HepG2 (cell line): ENCODE measurements around the gene CENPE. TPM values are rescaled to one million over a fixed set of nuclear protein-coding genes. Genes with fewer than 3 reads are reported as not detected.

Experiments used
- AGO2 ChIP-seq: fragments of 200-400 bp; formaldehyde crosslinking; optimal IDR thresholded peaks from 2 replicates; pipeline ENCODE3; 2017; ENCODE audit warnings: mild to moderate bottlenecking, low read depth, low read length, moderate library complexity
- DNMT1 ChIP-seq: sonication (generic); formaldehyde crosslinking; IDR thresholded peaks from 2 replicates; pipeline ENCODE4 v1.5.1; 2020; ENCODE audit warnings: mild to moderate bottlenecking, missing genetic modification reagents
- FOSL2 ChIP-seq: sonication (generic); formaldehyde crosslinking; IDR thresholded peaks from 2 replicates; pipeline ENCODE4 v1.4.0; 2020; ENCODE audit warnings: missing genetic modification reagents
- FOXC1 ChIP-seq: sonication (generic); formaldehyde crosslinking; IDR thresholded peaks from 2 replicates; pipeline ENCODE4 v1.8.0; 2022; ENCODE audit warnings: mild to moderate bottlenecking, missing genetic modification reagents, borderline replicate concordance
- HDAC1 ChIP-seq: sonication (generic); formaldehyde crosslinking; IDR thresholded peaks from 2 replicates; pipeline ENCODE4 v1.5.1; 2020; ENCODE audit warnings: mild to moderate bottlenecking, missing genetic modification reagents
- HOXA3 ChIP-seq: sonication (generic); formaldehyde crosslinking; IDR thresholded peaks from 2 replicates; pipeline ENCODE4 v1.5.0; 2020; ENCODE audit warnings: missing genetic modification reagents
- IKZF4 ChIP-seq: sonication (generic); formaldehyde crosslinking; IDR thresholded peaks from 2 replicates; pipeline ENCODE4 v1.5.1; 2020; ENCODE audit warnings: borderline replicate concordance, mild to moderate bottlenecking, low read depth, missing genetic modification reagents; ENCODE audit errors: not compliant biosample characterization
- IKZF5 ChIP-seq: IDR thresholded peaks from 2 replicates; pipeline ENCODE4 v1.6.1; 2018; ENCODE audit warnings: missing genetic modification reagents, mild to moderate bottlenecking, missing compliant biosample characterization
- MATR3 ChIP-seq: sonication (generic); formaldehyde crosslinking; IDR thresholded peaks from 2 replicates; pipeline ENCODE4 v1.4.0; 2020; ENCODE audit warnings: missing genetic modification reagents
- MXI1 ChIP-seq: IDR thresholded peaks from 3 replicates; pipeline ENCODE4 v1.6.1; 2012; ENCODE audit warnings: low read depth, low read length, inconsistent platforms, borderline replicate concordance
- RARA ChIP-seq: IDR thresholded peaks from 2 replicates; pipeline ENCODE4 v1.6.1; 2016; ENCODE audit warnings: missing genetic modification reagents, missing compliant biosample characterization
- RFX5 ChIP-seq: IDR thresholded peaks from 2 replicates; pipeline ENCODE4 v1.6.1; 2011; ENCODE audit warnings: low read depth, low read length, improper control_type of control experiment
- SMAD9 ChIP-seq: sonication (generic); formaldehyde crosslinking; IDR thresholded peaks from 2 replicates; pipeline ENCODE4 v1.5.1; 2020; ENCODE audit warnings: mild to moderate bottlenecking, missing genetic modification reagents
- TBL1XR1 ChIP-seq: fragments of 150-350 bp; IDR thresholded peaks from 2 replicates; pipeline ENCODE4 v1.6.1; 2014; ENCODE audit warnings: borderline replicate concordance, low read length; ENCODE audit not compliant: partially characterized antibody
- YEATS2 ChIP-seq: sonication (generic); formaldehyde crosslinking; IDR thresholded peaks from 2 replicates; pipeline ENCODE4 v1.4.0; 2020; ENCODE audit warnings: missing genetic modification reagents, borderline replicate concordance
- ZNF224 ChIP-seq: sonication (generic); formaldehyde crosslinking; IDR thresholded peaks from 2 replicates; pipeline ENCODE4 v1.5.0; 2020; ENCODE audit warnings: mild to moderate bottlenecking, missing genetic modification reagents
- ZNF317 ChIP-seq: sonication (generic); formaldehyde crosslinking; IDR thresholded peaks from 2 replicates; pipeline ENCODE4 v1.5.0; 2020; ENCODE audit warnings: mild to moderate bottlenecking, missing genetic modification reagents
- ZNF841 ChIP-seq: sonication (generic); formaldehyde crosslinking; IDR thresholded peaks from 2 replicates; pipeline ENCODE4 v1.8.1; 2023; ENCODE audit warnings: missing genetic modification reagents, borderline replicate concordance
- polyA plus RNA-seq, 8 experiments: library from polyadenylated mRNA; depleted of rRNA in 3 of 8; stranded (reverse) in 7 of 8; unstranded in 1 of 8; fragments of >200 nt; fragmentation: Illumina TruSeq in 4 of 8; extraction: Trizol in 4 of 8; gene quantifications; 2 replicates each; pipeline versions ENCODE4 v1.2.1 to v1.2.3, GENCODE V29; 2011 to 2016; ENCODE audit warnings: low read depth in 4 of 8, missing spikeins in 1 of 8, mixed read lengths in 1 of 8; ENCODE audit not compliant: insufficient read depth in 1 of 8
- total RNA-seq, 5 experiments: library from RNA; depleted of rRNA; stranded (reverse); fragments of >200 nt; fragmentation: Illumina TruSeq; extraction: Trizol; gene quantifications; 2 replicates each; pipeline ENCODE4 v1.2.3, GENCODE V29; 2016; ENCODE audit warnings: low read depth in 1 of 5
- TF ChIP-seq, protein P1 (sequence below), 2 experiments: sonication (generic) in 1 of 2; formaldehyde crosslinking in 1 of 2; IDR thresholded peaks; 2 replicates each; pipeline versions ENCODE4 v1.6.1 to v1.9.0; 2014 to 2022; ENCODE audit warnings: antibody characterized with exemption in 1 of 2, borderline replicate concordance in 1 of 2, inconsistent platforms in 1 of 2, low read depth in 1 of 2, missing genetic modification reagents in 1 of 2
- TF ChIP-seq, protein P2 (sequence below): sonication (generic); formaldehyde crosslinking; IDR thresholded peaks from 2 replicates; pipeline ENCODE4 v1.4.0; 2020; ENCODE audit warnings: mild to moderate bottlenecking, missing genetic modification reagents

The CENPE gene
- total and polyA plus RNA-seq, 2 of the 13 experiments (the other 11 are each of a cell fraction or from before 2014, with no cell fraction given): 2.1 to 19.8 TPM

DNA sequence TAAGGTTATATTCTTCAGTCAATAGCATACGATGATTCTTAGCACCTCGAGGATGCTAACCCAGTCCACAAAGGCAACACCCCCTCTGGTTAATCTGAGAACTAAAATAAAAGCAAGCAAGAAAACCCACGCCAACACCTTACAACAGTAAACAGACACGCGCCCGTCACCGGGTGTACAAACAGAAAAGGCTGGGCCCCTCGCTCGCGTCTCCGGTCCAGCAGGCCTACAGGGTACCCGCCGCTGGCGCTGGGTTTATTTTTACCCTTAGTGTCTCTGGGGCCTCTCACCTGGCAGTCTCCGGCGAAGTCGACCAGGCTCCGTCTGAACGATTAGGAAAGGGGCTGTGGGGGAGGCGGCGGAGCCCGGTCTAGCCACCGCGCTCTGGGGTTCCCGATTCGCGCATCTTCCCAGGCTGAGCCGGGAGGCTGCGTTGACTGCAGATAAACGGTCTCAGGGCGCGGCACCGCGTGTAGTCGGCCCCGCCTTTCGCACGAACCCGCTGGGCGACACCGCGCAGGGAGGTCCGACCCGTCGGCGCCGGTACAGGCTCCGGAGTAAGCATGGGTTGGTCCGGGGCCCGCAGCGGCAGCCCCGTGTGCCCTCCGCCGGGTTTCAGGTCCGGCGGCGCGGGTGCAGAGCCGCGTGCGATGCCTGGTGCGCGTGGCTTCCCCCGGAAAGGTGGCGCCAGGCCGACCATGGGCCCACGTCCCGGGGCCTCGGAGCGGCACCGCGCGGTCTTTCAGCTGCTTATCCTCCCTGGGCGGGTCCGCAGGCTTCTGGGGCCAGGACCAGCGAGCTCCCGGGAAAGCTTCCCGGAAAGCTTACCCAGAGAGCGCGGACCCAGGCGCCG, 122.0 kb downstream of the CENPE start (continued):
- no peak; the same call in 1 of the 2 replicates for TF ChIP-seq FOXC1 (CRISPR knock-in tag)
- TF ChIP-seq RARA (CRISPR knock-in tag): peak; percentile 21; the same call in 1 of the 2 replicates
- TF ChIP-seq YEATS2 (CRISPR knock-in tag): no peak
- peak; percentile 16 for TF ChIP-seq TBL1XR1
- no peak for TF ChIP-seq IKZF4 (CRISPR knock-in tag)
- TF ChIP-seq IKZF5 (CRISPR knock-in tag): 0 out of 2 replicates have a peak, but pooled peaks have one; percentile 34
- peak; percentile 28; the same call in 1 of the 3 replicates for TF ChIP-seq MXI1
- no peak for TF ChIP-seq SMAD9
- no peak for TF ChIP-seq RFX5
- TF ChIP-seq FOSL2 (CRISPR knock-in tag): no peak
- TF ChIP-seq, protein P1, sequence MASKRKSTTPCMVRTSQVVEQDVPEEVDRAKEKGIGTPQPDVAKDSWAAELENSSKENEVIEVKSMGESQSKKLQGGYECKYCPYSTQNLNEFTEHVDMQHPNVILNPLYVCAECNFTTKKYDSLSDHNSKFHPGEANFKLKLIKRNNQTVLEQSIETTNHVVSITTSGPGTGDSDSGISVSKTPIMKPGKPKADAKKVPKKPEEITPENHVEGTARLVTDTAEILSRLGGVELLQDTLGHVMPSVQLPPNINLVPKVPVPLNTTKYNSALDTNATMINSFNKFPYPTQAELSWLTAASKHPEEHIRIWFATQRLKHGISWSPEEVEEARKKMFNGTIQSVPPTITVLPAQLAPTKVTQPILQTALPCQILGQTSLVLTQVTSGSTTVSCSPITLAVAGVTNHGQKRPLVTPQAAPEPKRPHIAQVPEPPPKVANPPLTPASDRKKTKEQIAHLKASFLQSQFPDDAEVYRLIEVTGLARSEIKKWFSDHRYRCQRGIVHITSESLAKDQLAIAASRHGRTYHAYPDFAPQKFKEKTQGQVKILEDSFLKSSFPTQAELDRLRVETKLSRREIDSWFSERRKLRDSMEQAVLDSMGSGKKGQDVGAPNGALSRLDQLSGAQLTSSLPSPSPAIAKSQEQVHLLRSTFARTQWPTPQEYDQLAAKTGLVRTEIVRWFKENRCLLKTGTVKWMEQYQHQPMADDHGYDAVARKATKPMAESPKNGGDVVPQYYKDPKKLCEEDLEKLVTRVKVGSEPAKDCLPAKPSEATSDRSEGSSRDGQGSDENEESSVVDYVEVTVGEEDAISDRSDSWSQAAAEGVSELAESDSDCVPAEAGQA (IDR thresholded peaks at IDR 0.05; ENCODE audit: low read depth): no peak
- TF ChIP-seq, protein P1 (CRISPR knock-in tag; IDR thresholded peaks at IDR 0.05; ENCODE audit: borderline replicate concordance): peak; percentile 56; the same call in 1 of the 2 replicates
- TF ChIP-seq ZNF317: 0 out of 2 replicates have a peak, but pooled peaks have one; percentile 24
- TF ChIP-seq MATR3: no peak
- TF ChIP-seq, protein P2, sequence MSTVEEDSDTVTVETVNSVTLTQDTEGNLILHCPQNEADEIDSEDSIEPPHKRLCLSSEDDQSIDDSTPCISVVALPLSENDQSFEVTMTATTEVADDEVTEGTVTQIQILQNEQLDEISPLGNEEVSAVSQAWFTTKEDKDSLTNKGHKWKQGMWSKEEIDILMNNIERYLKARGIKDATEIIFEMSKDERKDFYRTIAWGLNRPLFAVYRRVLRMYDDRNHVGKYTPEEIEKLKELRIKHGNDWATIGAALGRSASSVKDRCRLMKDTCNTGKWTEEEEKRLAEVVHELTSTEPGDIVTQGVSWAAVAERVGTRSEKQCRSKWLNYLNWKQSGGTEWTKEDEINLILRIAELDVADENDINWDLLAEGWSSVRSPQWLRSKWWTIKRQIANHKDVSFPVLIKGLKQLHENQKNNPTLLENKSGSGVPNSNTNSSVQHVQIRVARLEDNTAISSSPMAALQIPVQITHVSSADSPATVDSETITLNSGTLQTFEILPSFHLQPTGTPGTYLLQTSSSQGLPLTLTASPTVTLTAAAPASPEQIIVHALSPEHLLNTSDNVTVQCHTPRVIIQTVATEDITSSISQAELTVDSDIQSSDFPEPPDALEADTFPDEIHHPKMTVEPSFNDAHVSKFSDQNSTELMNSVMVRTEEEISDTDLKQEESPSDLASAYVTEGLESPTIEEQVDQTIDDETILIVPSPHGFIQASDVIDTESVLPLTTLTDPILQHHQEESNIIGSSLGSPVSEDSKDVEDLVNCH: no peak
- TF ChIP-seq ZNF224 (CRISPR knock-in tag): no peak
- peak; percentile 52; the same call in 1 of the 2 replicates for TF ChIP-seq HOXA3 (CRISPR knock-in tag)
- peak; percentile 96 for TF ChIP-seq AGO2
- peak; percentile 42; the same call in 1 of the 2 replicates for TF ChIP-seq ZNF841 (CRISPR knock-in tag)
- peak; percentile 90 for TF ChIP-seq HDAC1
- no peak for TF ChIP-seq DNMT1 (CRISPR knock-in tag)
